Spleen (tissue), 7 donors: Measurements from ENCODE around the gene AMPH.

Source experiments
- CTCF ChIP-seq, 11 experiments: fragments of 200-600 bp in 7 of 11; fragments of 450-650 bp in 4 of 11; sonication (generic) in 4 of 11; IDR thresholded peaks in 8 of 11; conservative IDR thresholded peaks in 3 of 11; 1 replicate in 7 of 11; 2 replicates in 4 of 11; pipeline versions ENCODE4 v1.4.0 to v1.8.0; 2016 to 2021; ENCODE audit warnings: antibody characterized with exemption in 11 of 11, inconsistent platforms in 4 of 11, mild to moderate bottlenecking in 1 of 11
- POLR2A ChIP-seq, 3 donors: fragments of 450-650 bp; IDR thresholded peaks; one replicate each; pipeline ENCODE4 v1.5.1; 2017; ENCODE audit warnings: antibody characterized with exemption in 3 of 3, mild to moderate bottlenecking in 1 of 3
- donor health status: DM: no; HTN: no; CAD: no; lungs with moderate emphysema.
- donor health status: DM: no; HTN: no; CAD: no.
- donor health status: DM: no; HTN: no; CAD: no.

GRCh38 chr7:38383281-38383680 lies 247.9 kb downstream of the AMPH start:
- TF ChIP-seq CTCF (IDR thresholded peaks at IDR 0.05 in 8 of 11, conservative IDR thresholded peaks at IDR 0.05 in 3 of 11) (no peak), POLR2A (IDR thresholded peaks at IDR 0.05) (no peak)
